Panc1 (cell line): ENCODE results near the gene RNF130. TPM values are rescaled to one million over a fixed set of nuclear protein-coding genes. Genes with fewer than 3 reads are reported as not detected.

Experiments
- ATAC-seq: fragments of 200-7000 bp; cut with Tn5 transposase; 2 replicates; pipeline ENCODE4 v1.9.1; 2020; ENCODE audit warnings: mild to moderate bottlenecking, moderate library complexity
- BruUV-seq: library from RNA; stranded (reverse); fragments of 400-500 nt; replicated peaks from 2 replicates; lab custom pipeline; 2021; lab: Mats Ljungman, UMichigan
- CTCF ChIA-PET: fragments of 300-600 bp; sonication (Branson Sonifier 250); formaldehyde crosslinking; loops from one replicate; lab custom pipeline; 2022; ENCODE audit warnings: antibody characterized with exemption; lab: Charles Lee
- POLR2A ChIA-PET: fragments of 300-600 bp; sonication (Branson Sonifier 250); formaldehyde crosslinking; loops from one replicate; lab custom pipeline; 2022; ENCODE audit warnings: antibody characterized with exemption; lab: Charles Lee
- DNase-seq: peaks from one replicate; pipeline ENCODE4 v3.0.0-alpha.2; 2010; ENCODE audit warnings: low read depth, low spot score
- H3K27ac ChIP-seq: 2 replicates; pipeline ENCODE4 v1.5.1; 2011; ENCODE audit warnings: mild to moderate bottlenecking, low read length, inconsistent platforms
- H3K27me3 ChIP-seq: fragments of 200-500 bp; sonication (Bioruptor generic); 2 replicates; pipeline ENCODE4 v1.6.0; 2014; ENCODE audit warnings: low read length, inconsistent platforms; ENCODE audit not compliant: control insufficient read depth, insufficient read depth
- H3K36me3 ChIP-seq: fragments of 200-500 bp; sonication (Bioruptor generic); 2 replicates; pipeline ENCODE4 v1.5.1; 2014; ENCODE audit warnings: inconsistent platforms, mild to moderate bottlenecking, low read length, moderate library complexity; ENCODE audit not compliant: control insufficient read depth, insufficient read depth
- H3K4me1 ChIP-seq: 2 replicates; pipeline ENCODE4 v1.5.1; 2011; ENCODE audit warnings: inconsistent platforms, mild to moderate bottlenecking, low read length, moderate library complexity; ENCODE audit not compliant: control insufficient read depth, insufficient read depth
- H3K4me3 ChIP-seq, 2 experiments: 2 replicates each; pipeline ENCODE4 v1.5.1; 2011 to 2012; ENCODE audit warnings: low read depth in 2 of 2, low read length in 2 of 2, mild to moderate bottlenecking in 2 of 2, inconsistent platforms in 1 of 2, moderate library complexity in 1 of 2
- H3K9me3 ChIP-seq: fragments of 200-500 bp; sonication (Bioruptor generic); 2 replicates; pipeline ENCODE4 v1.5.1; 2014; ENCODE audit warnings: low read depth, mild to moderate bottlenecking, inconsistent platforms, low read length, moderate library complexity; ENCODE audit not compliant: control insufficient read depth, insufficient read depth
- POLR2AphosphoS5 ChIP-seq: IDR thresholded peaks from 2 replicates; pipeline ENCODE4 v1.6.1; 2012; ENCODE audit warnings: mild to moderate bottlenecking, low read depth, low read length, moderate library complexity
- SIN3A ChIP-seq: IDR thresholded peaks from 2 replicates; pipeline ENCODE4 v1.6.1; 2012; ENCODE audit warnings: low read depth, mild to moderate bottlenecking, low read length, moderate library complexity, borderline replicate concordance; ENCODE audit not compliant: insufficient read depth
- TCF7L2 ChIP-seq: IDR thresholded peaks from 2 replicates; pipeline ENCODE4 v1.6.1; 2011; ENCODE audit warnings: mild to moderate bottlenecking, low read depth, low read length, inconsistent platforms
- in situ Hi-C: cut with HindIII; loops from 2 replicates; pipeline ENCODE4 v1.10.0; 2016; ENCODE audit warnings: low sequenced_read_pairs, low pct_unique_long_range_greater_than_20kb
- intact Hi-C: fragments of 100-400 bp; cut with micrococcal nuclease; formaldehyde crosslinking; loops from one replicate; pipeline ENCODE4 v1.10.0; 2022; ENCODE audit not compliant: unreplicated experiment
- total RNA-seq: library from RNA; stranded (reverse); gene quantifications from one replicate; pipeline ENCODE4 v1.2.1, GENCODE V29; 2021; ENCODE audit not compliant: unreplicated experiment
- TF ChIP-seq, protein P1 (sequence below), 2 experiments: IDR thresholded peaks; 2 replicates each; pipeline ENCODE4 v1.6.1; 2011 to 2012; ENCODE audit warnings: low read depth in 2 of 2, control low read depth in 1 of 2, low read length in 1 of 2, mild to moderate bottlenecking in 1 of 2, moderate library complexity in 1 of 2; ENCODE audit not compliant: insufficient read depth in 1 of 2
- TF ChIP-seq, protein P2 (sequence below): fragments of 450-650 bp; IDR thresholded peaks from 2 replicates; pipeline ENCODE4 v1.5.1; 2017; ENCODE audit warnings: mild to moderate bottlenecking

The RNF130 gene
- total RNA-seq, 1 experiment from 2014 or later = 73.1 TPM

- Histone ChIP-seq H3K4me1 (no peaks in the 10 kb centered on the region), H3K36me3 (no peaks in the 10 kb centered on the region), H3K4me3 (no peak overlapping the region), H3K27me3 (no peaks in the 10 kb centered on the region), H3K9me3 (no peaks in the 10 kb centered on the region), H3K27ac (no peak overlapping the region)
- TF ChIP-seq SIN3A = no peak
- no peak for TF ChIP-seq TCF7L2
- TF ChIP-seq, protein P1, sequence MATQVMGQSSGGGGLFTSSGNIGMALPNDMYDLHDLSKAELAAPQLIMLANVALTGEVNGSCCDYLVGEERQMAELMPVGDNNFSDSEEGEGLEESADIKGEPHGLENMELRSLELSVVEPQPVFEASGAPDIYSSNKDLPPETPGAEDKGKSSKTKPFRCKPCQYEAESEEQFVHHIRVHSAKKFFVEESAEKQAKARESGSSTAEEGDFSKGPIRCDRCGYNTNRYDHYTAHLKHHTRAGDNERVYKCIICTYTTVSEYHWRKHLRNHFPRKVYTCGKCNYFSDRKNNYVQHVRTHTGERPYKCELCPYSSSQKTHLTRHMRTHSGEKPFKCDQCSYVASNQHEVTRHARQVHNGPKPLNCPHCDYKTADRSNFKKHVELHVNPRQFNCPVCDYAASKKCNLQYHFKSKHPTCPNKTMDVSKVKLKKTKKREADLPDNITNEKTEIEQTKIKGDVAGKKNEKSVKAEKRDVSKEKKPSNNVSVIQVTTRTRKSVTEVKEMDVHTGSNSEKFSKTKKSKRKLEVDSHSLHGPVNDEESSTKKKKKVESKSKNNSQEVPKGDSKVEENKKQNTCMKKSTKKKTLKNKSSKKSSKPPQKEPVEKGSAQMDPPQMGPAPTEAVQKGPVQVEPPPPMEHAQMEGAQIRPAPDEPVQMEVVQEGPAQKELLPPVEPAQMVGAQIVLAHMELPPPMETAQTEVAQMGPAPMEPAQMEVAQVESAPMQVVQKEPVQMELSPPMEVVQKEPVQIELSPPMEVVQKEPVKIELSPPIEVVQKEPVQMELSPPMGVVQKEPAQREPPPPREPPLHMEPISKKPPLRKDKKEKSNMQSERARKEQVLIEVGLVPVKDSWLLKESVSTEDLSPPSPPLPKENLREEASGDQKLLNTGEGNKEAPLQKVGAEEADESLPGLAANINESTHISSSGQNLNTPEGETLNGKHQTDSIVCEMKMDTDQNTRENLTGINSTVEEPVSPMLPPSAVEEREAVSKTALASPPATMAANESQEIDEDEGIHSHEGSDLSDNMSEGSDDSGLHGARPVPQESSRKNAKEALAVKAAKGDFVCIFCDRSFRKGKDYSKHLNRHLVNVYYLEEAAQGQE (IDR thresholded peaks at IDR 0.05; ENCODE audit: insufficient read depth in 1 of 2, low read depth in 2 of 2, low read length in 1 of 2) = no peak
- TF ChIP-seq, protein P2, sequence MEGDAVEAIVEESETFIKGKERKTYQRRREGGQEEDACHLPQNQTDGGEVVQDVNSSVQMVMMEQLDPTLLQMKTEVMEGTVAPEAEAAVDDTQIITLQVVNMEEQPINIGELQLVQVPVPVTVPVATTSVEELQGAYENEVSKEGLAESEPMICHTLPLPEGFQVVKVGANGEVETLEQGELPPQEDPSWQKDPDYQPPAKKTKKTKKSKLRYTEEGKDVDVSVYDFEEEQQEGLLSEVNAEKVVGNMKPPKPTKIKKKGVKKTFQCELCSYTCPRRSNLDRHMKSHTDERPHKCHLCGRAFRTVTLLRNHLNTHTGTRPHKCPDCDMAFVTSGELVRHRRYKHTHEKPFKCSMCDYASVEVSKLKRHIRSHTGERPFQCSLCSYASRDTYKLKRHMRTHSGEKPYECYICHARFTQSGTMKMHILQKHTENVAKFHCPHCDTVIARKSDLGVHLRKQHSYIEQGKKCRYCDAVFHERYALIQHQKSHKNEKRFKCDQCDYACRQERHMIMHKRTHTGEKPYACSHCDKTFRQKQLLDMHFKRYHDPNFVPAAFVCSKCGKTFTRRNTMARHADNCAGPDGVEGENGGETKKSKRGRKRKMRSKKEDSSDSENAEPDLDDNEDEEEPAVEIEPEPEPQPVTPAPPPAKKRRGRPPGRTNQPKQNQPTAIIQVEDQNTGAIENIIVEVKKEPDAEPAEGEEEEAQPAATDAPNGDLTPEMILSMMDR = no peak
- no peak for TF ChIP-seq POLR2AphosphoS5
- no TSS peak for BruUV-seq
- in situ Hi-C loops = no loop called here
- ATAC-seq (no peak), DNase-seq (no peak)
- ChIA-PET CTCF (no interaction called here), POLR2A (no interaction called here)
- intact Hi-C loops = no loop called here
Measured at GRCh38 chr5:180013678-180014077, 57.9 kb downstream of the RNF130 start.

DNA sequence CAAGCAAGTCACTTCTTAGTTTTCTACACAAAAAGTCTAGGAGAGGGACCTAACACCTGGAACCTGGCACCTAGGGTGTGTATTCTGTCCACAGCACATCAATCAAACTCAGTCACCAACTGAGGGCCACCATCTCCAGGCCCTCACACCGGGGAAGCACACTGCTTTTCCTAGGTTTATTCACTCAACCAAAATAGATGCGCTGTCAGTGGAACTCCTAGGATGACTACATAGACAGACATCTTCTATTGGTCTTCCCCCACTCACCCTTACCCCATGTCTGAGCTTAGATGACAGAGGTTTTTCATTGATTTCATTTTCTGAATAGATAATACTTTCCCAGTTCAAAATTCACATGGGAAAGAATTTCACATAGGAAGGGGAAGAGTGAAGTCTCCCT lies 59.2 kb downstream of the RNF130 start:
- DNase-seq (no peak), ATAC-seq (no peak)
- Histone ChIP-seq H3K27ac (no peak overlapping the region), H3K9me3 (no peaks in the 10 kb centered on the region), H3K27me3 (no peaks in the 10 kb centered on the region), H3K36me3 (no peaks in the 10 kb centered on the region), H3K4me3 (no peak overlapping the region), H3K4me1 (no peaks in the 10 kb centered on the region)
- in situ Hi-C loops = no loop called here
- TF ChIP-seq POLR2AphosphoS5 (no peak), TCF7L2 (no peak), SIN3A (no peak)
- TF ChIP-seq, protein P2 = no peak
- TF ChIP-seq, protein P1 (IDR thresholded peaks at IDR 0.05; ENCODE audit: insufficient read depth in 1 of 2, low read depth in 2 of 2, low read length in 1 of 2) = no peak
- no TSS peak for BruUV-seq
- ChIA-PET CTCF (no interaction called here), POLR2A (interaction anchor here (0.6 kb wide), 1 partner anchor 389 kb away, joined by 3 read pairs; no protein-coding TSS in a partner anchor)
- intact Hi-C loops = no loop called here
